ENCODE measurements around the gene BMPER. TPM values are rescaled to one million over a fixed set of nuclear protein-coding genes. Genes with fewer than 3 reads are reported as not detected.

BMPER gene
- total RNA-seq, 1 donor from 2014 or later: 0.26 TPM

DNA sequence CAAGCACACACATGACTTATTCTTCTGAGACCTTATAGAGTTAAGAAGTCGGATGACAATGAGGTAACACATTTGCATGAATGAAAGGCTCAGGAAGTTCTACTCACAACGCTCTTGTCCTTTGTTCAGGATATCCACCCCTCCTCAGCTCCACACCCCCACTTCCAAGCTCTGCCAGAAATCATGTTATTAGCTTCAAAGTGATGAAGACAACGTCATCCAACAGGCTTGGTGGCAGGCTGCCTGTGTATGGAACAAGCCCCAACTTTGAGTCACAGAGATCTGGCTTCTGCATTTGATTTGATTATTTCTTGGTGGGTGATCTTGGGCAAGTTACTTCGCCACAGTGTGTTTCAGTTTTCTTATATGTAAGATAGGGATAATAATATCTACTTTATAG lies 12.4 kb upstream of the BMPER start:
- TF ChIP-seq, protein P1, sequence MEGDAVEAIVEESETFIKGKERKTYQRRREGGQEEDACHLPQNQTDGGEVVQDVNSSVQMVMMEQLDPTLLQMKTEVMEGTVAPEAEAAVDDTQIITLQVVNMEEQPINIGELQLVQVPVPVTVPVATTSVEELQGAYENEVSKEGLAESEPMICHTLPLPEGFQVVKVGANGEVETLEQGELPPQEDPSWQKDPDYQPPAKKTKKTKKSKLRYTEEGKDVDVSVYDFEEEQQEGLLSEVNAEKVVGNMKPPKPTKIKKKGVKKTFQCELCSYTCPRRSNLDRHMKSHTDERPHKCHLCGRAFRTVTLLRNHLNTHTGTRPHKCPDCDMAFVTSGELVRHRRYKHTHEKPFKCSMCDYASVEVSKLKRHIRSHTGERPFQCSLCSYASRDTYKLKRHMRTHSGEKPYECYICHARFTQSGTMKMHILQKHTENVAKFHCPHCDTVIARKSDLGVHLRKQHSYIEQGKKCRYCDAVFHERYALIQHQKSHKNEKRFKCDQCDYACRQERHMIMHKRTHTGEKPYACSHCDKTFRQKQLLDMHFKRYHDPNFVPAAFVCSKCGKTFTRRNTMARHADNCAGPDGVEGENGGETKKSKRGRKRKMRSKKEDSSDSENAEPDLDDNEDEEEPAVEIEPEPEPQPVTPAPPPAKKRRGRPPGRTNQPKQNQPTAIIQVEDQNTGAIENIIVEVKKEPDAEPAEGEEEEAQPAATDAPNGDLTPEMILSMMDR (IDR thresholded peaks at IDR 0.05; ENCODE audit: insufficient read depth, low read length, severe bottlenecking): no peak
- no peaks in the 10 kb centered on the region for H3K36me3 ChIP-seq (ENCODE audit: control insufficient read depth, insufficient read depth, low read length)
- no peak for DNase-seq (ENCODE audit: low read depth)
- no peak for FAIRE-seq
- no peaks in the 10 kb centered on the region for H3K27me3 ChIP-seq (ENCODE audit: control insufficient read depth, insufficient read depth, low read length)
- H3K4me3 ChIP-seq (ENCODE audit: low read depth, low read length): no peak overlapping the region

DNA sequence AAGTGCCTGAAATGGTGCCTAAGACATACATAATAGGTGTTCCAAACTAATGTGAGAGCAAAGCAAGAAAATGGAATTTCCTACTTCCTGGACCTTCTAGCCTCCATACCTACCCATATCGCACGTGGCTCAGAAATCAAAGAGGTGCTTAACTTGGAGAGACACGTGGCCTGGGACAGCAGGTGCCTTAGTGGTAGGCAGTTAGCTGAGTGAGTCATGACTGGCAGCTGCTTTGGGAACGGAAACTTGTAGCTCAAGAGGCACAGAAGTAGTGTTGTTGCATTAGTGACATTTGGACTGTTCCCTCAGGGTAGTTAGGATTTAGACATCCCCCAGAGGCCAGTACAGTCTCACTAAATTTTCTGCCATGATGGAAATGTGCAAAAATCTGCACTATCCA lies 12.0 kb upstream of the BMPER start:
- Histone ChIP-seq H3K36me3 (ENCODE audit: control insufficient read depth, insufficient read depth, low read length) (no peaks in the 10 kb centered on the region), H3K4me3 (ENCODE audit: low read depth, low read length) (no peak overlapping the region), H3K27me3 (ENCODE audit: control insufficient read depth, insufficient read depth, low read length) (no peaks in the 10 kb centered on the region)
- DNase-seq (ENCODE audit: low read depth) (no peak), FAIRE-seq (no peak)
- TF ChIP-seq, protein P1 (IDR thresholded peaks at IDR 0.05; ENCODE audit: insufficient read depth, low read length, severe bottlenecking): no peak

- TF ChIP-seq, protein P1 (IDR thresholded peaks at IDR 0.05; ENCODE audit: insufficient read depth, low read length, severe bottlenecking): peak; percentile 94
- Histone ChIP-seq H3K27me3 (ENCODE audit: control insufficient read depth, insufficient read depth, low read length) (no peaks in the 10 kb centered on the region), H3K36me3 (ENCODE audit: control insufficient read depth, insufficient read depth, low read length) (no peaks in the 10 kb centered on the region), H3K4me3 (ENCODE audit: low read depth, low read length) (no peak overlapping the region)
- FAIRE-seq: no peak
- DNase-seq (ENCODE audit: low read depth): peak; percentile 62
Measured at GRCh38 chr7:33895025-33895804, 10.1 kb upstream of the BMPER start.

DNA sequence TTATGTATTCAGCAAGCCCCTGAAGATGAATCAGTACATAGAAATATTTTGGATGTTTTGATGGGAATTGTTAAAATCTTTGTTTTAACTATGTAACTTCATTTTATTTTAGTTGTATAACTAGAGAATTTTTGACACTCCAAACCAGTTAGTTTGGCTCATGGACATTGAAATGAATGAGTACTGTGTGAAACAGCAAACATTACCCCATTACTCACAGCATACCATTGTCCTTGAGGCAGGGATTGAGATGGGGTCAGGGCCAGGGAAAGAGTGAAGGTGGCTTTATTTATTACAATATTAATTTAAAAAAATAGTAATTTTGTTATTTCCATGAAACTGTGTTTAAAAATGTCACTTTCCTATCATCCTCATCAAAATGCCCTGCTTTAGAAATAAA lies 4.8 kb upstream of the BMPER start:
- H3K4me3 ChIP-seq (ENCODE audit: low read depth, low read length): no peak overlapping the region
- no peaks in the 10 kb centered on the region for H3K36me3 ChIP-seq (ENCODE audit: control insufficient read depth, insufficient read depth, low read length)
- peak; percentile 63 for DNase-seq (ENCODE audit: low read depth)
- no peak for FAIRE-seq
- no peaks in the 10 kb centered on the region for H3K27me3 ChIP-seq (ENCODE audit: control insufficient read depth, insufficient read depth, low read length)
- TF ChIP-seq, protein P1 (IDR thresholded peaks at IDR 0.05; ENCODE audit: insufficient read depth, low read length, severe bottlenecking): no peak

GRCh38 chr7:33901199-33901598 lies 4.1 kb upstream of the BMPER start:
- DNase-seq (ENCODE audit: low read depth) (peak; percentile 26), FAIRE-seq (no peak)
- Histone ChIP-seq H3K4me3 (ENCODE audit: low read depth, low read length) (no peak overlapping the region), H3K27me3 (ENCODE audit: control insufficient read depth, insufficient read depth, low read length) (no peaks in the 10 kb centered on the region), H3K36me3 (ENCODE audit: control insufficient read depth, insufficient read depth, low read length) (no peaks in the 10 kb centered on the region)
- TF ChIP-seq, protein P1 (IDR thresholded peaks at IDR 0.05; ENCODE audit: insufficient read depth, low read length, severe bottlenecking): no peak

- H3K36me3 ChIP-seq (ENCODE audit: control insufficient read depth, insufficient read depth, low read length): no peaks in the 10 kb centered on the region
- DNase-seq (ENCODE audit: low read depth) (no peak), FAIRE-seq (no peak)
- no peak overlapping the region for H3K4me3 ChIP-seq (ENCODE audit: low read depth, low read length)
- no peaks in the 10 kb centered on the region for H3K27me3 ChIP-seq (ENCODE audit: control insufficient read depth, insufficient read depth, low read length)
- TF ChIP-seq, protein P1 (IDR thresholded peaks at IDR 0.05; ENCODE audit: insufficient read depth, low read length, severe bottlenecking): no peak
Measured at GRCh38 chr7:33901847-33902246, 3.5 kb upstream of the BMPER start.

Measured in bronchial epithelial cell (primary cell).